GM12891 (cell line): ENCODE data around the gene KIN.

Experiments used
- PAX5 ChIP-seq: IDR thresholded peaks from 2 replicates; pipeline ENCODE4 v1.6.1; 2011; ENCODE audit warnings: low read length, moderate library complexity, mild to moderate bottlenecking; ENCODE audit not compliant: insufficient read depth, severe bottlenecking
- POLR2A ChIP-seq: IDR thresholded peaks from 2 replicates; pipeline ENCODE4 v1.6.1; 2011; ENCODE audit warnings: low read depth, low read length, control low read depth
- POLR2AphosphoS5 ChIP-seq: IDR thresholded peaks from 2 replicates; pipeline ENCODE4 v1.6.1; 2011; ENCODE audit warnings: low read depth, low read length, control low read depth
- POU2F2 ChIP-seq: IDR thresholded peaks from 2 replicates; pipeline ENCODE4 v1.6.1; 2011; ENCODE audit warnings: low read depth, mild to moderate bottlenecking, control low read depth, low read length, moderate library complexity
- SPI1 ChIP-seq: IDR thresholded peaks from 2 replicates; pipeline ENCODE4 v1.6.1; 2011; ENCODE audit warnings: low read depth, low read length, control low read depth
- TAF1 ChIP-seq: IDR thresholded peaks from 2 replicates; pipeline ENCODE4 v1.6.1; 2011; ENCODE audit warnings: low read depth, low read length, control low read depth

DNA sequence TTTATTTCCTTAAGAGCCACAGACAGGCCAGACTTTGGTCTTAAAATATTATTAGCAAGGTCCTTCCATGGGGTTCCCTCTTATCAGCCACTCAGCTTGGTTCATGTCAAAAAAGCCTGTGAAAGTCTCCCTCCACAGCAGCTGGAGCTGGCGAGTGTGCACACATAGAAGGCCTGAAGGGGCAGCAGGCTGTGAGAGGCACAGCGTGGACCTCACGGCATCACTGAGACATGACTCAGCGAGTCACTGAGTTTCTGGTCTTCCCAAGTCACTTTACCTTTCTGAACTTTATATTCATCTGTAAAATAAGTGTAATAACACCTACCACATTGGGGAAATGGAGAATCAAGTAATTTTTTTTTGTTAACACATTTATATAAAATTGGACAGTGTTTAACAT lies 39.2 kb upstream of the KIN start:
- TF ChIP-seq POLR2AphosphoS5: no peak
- TF ChIP-seq POLR2A: no peak
- no peak for TF ChIP-seq TAF1
- no peak for TF ChIP-seq PAX5
- TF ChIP-seq POU2F2: no peak
- TF ChIP-seq SPI1: no peak
